Aorta (tissue), 5 donors: ENCODE data around the gene DUSP19. TPM values are rescaled to one million over a fixed set of nuclear protein-coding genes. Genes with fewer than 3 reads are reported as not detected.

Experiments
- ATAC-seq: fragments of 200-7000 bp; cut with Tn5 transposase; one replicate; pipeline ENCODE4 v1.9.1; 2022; ENCODE audit warnings: moderate library complexity; ENCODE audit not compliant: low FRiP score
- DNase-seq, 2 donors: peaks; one replicate each; pipeline ENCODE4 v3.0.0-alpha.2; 2020
- H3K27ac ChIP-seq, 2 donors: one replicate each; pipeline ENCODE4 v1.5.1; 2013; ENCODE audit warnings: low read length in 2 of 2, mild to moderate bottlenecking in 2 of 2, moderate library complexity in 2 of 2, control low read depth in 1 of 2, inconsistent platforms in 1 of 2, low read depth in 1 of 2
- H3K27me3 ChIP-seq, 2 donors: one replicate each; pipeline ENCODE4 v1.6.1; 2013; ENCODE audit warnings: control low read depth in 1 of 2, low read length in 1 of 2, mild to moderate bottlenecking in 1 of 2, moderate library complexity in 1 of 2; ENCODE audit not compliant: insufficient read depth in 2 of 2, control insufficient read depth in 1 of 2
- H3K36me3 ChIP-seq, 2 donors: one replicate each; pipeline ENCODE4 v1.6.1; 2013; ENCODE audit warnings: control low read depth in 1 of 2, low read length in 1 of 2, mild to moderate bottlenecking in 1 of 2; ENCODE audit not compliant: insufficient read depth in 2 of 2, control insufficient read depth in 1 of 2
- H3K4me1 ChIP-seq, 2 donors: one replicate each; pipeline ENCODE4 v1.6.1; 2013; ENCODE audit warnings: low read length in 2 of 2, control low read depth in 1 of 2, mild to moderate bottlenecking in 1 of 2, moderate library complexity in 1 of 2; ENCODE audit not compliant: insufficient read depth in 2 of 2, control insufficient read depth in 1 of 2
- H3K4me3 ChIP-seq, 2 donors: one replicate each; pipeline ENCODE4 v1.5.1; 2013; ENCODE audit warnings: low read length in 2 of 2, control low read depth in 1 of 2, mild to moderate bottlenecking in 1 of 2
- H3K9me3 ChIP-seq: one replicate; pipeline ENCODE4 v1.6.1; 2013; ENCODE audit warnings: mild to moderate bottlenecking, low read length; ENCODE audit not compliant: control insufficient read depth
- WGBS, 2 donors: extraction: QIAGEN DNeasy Blood & Tissue Kit; methylation state at CpG; one replicate each; pipeline ENCODE4 v1.1.7; 2013; 5-methylcytosine and 5-hydroxymethylcytosine counted together
- intact Hi-C, 2 donors: fragments of 100-400 bp; cut with DNase I; formaldehyde crosslinking; loops; one replicate each; pipeline versions ENCODE4 v1.14.2 to v1.15.0; 2022
- polyA plus RNA-seq, 2 donors: library from polyadenylated mRNA; stranded (reverse); fragments of 200-250 nt; gene quantifications; one replicate each; pipeline ENCODE4 v1.2.3, GENCODE V29; 2013
- total RNA-seq, 2 donors: library from RNA; stranded (reverse); fragmentation: NEBNext Ultra II Directional; extraction: Animal tissue kit (Norgen Biotek cat#: 25700); gene quantifications; one replicate each; pipeline ENCODE4 v1.2.1, GENCODE V29; 2021
- donor health status: healthy with polysubstance abuse.
- donor health status: Bipolar disorder and iron deficiency.
- donor health status: DM: no; HTN: no; CAD: no.
- donor health status: DM: no; HTN: no; CAD: no.
- donor health status: DM: yes; HTN: yes; CAD: no.

The DUSP19 gene
- total and polyA plus RNA-seq, 4 donors, result 3.4 to 8.1 (median 5.3) TPM

DNA sequence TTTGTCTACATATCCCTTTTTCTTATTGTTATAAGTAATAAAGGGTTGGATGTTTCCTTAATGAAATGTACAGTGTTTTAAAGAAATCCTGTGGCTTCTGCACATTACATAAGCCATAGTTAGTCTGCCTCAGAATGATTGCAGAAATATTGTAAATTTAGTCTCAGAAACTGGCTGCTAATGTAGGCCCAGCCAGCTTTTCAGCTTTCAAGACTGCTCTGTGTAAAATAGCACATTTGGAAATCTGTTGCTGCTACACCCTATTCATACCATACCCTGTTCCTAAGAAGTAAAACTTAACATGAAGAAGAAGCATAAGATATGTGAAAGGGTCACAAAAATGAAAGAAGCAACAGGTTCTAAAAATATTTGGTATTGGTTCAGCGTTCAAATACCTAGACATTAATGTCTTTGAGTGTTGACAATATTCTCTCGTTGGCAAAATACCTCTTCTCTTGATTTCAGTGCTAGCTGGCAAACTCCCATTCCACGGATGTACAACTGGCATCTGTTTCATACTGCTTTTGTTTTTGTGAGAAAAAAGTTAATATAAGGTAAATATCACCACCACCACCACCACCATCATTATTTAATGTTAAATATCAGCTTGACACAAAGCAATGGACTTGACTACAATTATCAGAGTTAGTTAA is 21.1 kb upstream of the DUSP19 start:
- Histone ChIP-seq H3K4me1 (peaks cover 0 to 1% of the 10 kb centered on the region in 2 donors), H3K27ac (peak overlapping the region in 1 of 2 donors; percentile 28)
- intact Hi-C loops, result no loop called here

GRCh38 chr2:183059561-183059960 is 19.0 kb upstream of the DUSP19 start:
- H3K4me3 ChIP-seq, result no peak overlapping the region
- H3K9me3 ChIP-seq, result no peaks in the 10 kb centered on the region
- H3K36me3 ChIP-seq, result no peaks in the 10 kb centered on the region
- peaks cover 0 to 1% of the 10 kb centered on the region in 2 donors for H3K4me1 ChIP-seq
- intact Hi-C loops, result no loop called here
- 0 to 11% methylated on average over 1 of the region's 1 CpG for WGBS, 2 donors
- no peak for ATAC-seq
- no peak for DNase-seq
- no peaks in the 10 kb centered on the region for H3K27me3 ChIP-seq
- no peak overlapping the region for H3K27ac ChIP-seq

More for the DNA sequence above, 21.1 kb upstream of the DUSP19 start:
- no peak overlapping the region for H3K4me3 ChIP-seq
- 9 to 10% methylated on average over 3 of the region's 3 CpGs for WGBS, 2 donors
- no peaks in the 10 kb centered on the region for H3K27me3 ChIP-seq
- DNase-seq, result no peak
- no peaks in the 10 kb centered on the region for H3K9me3 ChIP-seq
- H3K36me3 ChIP-seq, result no peaks in the 10 kb centered on the region
- no peak for ATAC-seq

DNA sequence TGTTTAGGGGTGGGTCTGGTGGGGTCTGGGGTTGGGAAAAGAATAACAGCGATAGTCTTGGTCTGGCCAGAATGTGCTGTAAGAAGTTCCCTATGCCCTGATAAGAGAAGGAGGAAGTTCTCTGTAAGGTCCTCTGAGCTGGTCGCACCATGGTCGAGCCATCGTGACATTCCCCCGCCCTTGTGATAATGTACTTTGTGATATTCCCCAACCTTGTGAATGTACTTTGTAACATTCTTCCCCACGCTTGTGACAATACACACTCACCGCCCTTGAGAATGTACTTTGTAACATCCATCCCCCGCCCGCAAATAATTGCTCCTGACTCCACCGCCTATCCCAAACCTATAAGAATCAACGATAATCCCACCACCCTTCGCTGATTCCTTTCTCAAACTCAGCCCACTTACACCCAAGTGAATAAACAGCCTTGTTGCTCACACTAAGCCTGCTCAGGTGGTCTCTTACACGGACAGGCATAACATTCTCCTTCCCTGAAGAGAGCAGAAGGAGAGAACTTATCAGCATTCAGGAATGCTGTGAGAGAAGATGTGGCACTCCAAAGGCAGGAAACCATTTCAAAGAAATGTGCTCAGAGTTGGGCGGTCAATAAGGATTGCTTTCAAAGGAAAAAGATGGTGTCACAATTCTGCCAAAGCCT is 17.8 kb upstream of the DUSP19 start:
- Histone ChIP-seq H3K27ac (no peak overlapping the region), H3K36me3 (no peaks in the 10 kb centered on the region), H3K4me3 (no peak overlapping the region), H3K27me3 (no peaks in the 10 kb centered on the region), H3K9me3 (no peaks in the 10 kb centered on the region), H3K4me1 (peaks cover 0 to 1% of the 10 kb centered on the region in 2 donors)
- intact Hi-C loops, result no loop called here
- ATAC-seq, result no peak
- WGBS, 2 donors, result 95% methylated on average over 14 of the region's 14 CpGs
- no peak for DNase-seq

GRCh38 chr2:183063083-183063482 is 15.5 kb upstream of the DUSP19 start:
- Histone ChIP-seq H3K27ac (no peak overlapping the region), H3K4me1 (peaks cover 0 to 1% of the 10 kb centered on the region in 2 donors), H3K36me3 (no peaks in the 10 kb centered on the region), H3K9me3 (no peaks in the 10 kb centered on the region), H3K4me3 (no peak overlapping the region), H3K27me3 (no peaks in the 10 kb centered on the region)
- intact Hi-C loops, result no loop called here
- ATAC-seq (no peak), DNase-seq (no peak)
- 9 to 17% methylated on average over 2 of the region's 2 CpGs for WGBS, 2 donors

DNA sequence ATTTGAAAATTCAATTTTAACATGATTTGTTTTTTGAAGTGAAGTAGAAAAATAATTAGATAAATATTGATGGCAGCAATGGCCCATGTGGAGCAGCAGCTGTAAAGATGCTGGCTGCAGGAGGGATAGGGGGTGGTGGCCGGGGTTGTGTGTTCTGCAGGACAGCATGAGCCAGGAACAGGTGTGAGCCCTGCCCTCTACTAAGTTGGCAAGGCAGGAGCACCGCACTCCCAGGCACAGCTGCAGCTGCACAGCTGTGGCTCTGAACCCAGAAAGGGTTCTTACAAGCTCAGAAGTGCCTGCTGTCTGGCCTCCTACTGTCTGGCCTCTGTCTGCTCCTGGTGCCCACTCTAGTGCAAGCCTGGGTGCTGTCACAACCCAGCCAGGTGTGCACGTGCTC is 10.0 kb upstream of the DUSP19 start:
- 82 to 92% methylated on average over 3 of the region's 3 CpGs for WGBS, 2 donors
- ATAC-seq (no peak), DNase-seq (no peak)
- Histone ChIP-seq H3K4me1 (no peaks in the 10 kb centered on the region), H3K27me3 (no peaks in the 10 kb centered on the region), H3K36me3 (no peaks in the 10 kb centered on the region), H3K4me3 (no peak overlapping the region), H3K9me3 (no peaks in the 10 kb centered on the region), H3K27ac (no peak overlapping the region)
- intact Hi-C loops, result no loop called here

DNA sequence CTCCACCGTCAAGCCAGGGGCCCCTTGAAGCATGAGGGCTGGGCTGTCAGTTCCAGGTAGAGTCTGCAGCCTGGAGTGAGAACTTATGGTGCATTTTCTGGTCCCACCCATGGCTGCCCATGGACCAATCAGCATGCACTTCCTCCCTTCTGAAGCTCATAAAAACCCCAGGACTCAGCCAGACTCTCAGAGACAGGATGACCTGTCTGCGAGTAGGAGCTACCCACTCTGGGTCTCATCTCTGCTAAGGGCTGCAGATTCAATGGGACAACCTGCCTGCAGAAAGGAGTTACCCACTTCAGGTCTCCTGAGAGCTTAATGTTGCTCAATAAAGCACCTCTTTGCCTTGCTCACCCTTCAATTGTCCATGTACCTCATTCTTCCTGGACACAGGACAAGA is 9.4 kb upstream of the DUSP19 start:
- no peak for DNase-seq

DNA sequence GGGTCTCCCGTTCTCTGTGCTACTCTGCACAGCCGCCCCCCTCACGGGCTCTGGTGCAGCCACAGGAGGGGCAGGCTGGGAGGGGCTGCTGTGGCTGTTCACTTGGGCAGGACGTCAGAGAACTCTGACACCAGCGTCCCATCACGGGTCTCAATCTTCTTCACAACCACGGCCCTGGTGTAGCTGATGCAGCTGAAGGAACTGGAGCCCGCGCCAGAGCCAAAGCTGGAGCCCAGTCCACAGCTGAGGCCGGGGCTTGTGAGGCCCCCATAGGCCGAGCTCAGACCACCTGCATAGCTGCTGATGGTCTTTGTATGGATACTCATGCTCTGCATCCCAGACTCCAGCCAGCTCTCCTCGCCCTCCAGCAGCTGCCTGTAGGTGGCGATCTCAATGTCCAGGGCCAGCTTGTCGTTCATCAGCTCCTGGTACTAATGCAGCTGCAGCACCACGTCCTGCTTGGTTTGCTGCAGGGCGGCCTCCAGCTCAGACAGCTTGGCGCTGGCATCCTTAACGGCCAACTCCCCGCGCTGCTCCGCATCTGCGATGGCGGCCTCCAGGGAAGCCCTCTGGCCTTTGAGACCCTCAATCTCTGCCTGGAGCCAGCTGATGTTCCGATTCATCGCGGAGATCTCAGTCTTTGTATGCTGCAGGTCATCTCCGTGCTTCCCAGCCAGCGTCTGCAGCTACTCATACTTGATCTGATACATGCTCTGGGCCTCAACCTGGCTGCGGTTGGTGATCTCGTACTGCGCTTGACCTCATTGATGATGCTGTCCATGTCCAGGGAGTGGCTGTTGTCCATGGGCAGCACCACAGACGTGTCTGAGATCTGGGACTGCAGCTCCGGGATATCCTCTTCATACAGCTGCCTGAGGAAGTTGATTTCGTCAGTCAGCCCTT is 7.4 kb upstream of the DUSP19 start:
- no peaks in the 10 kb centered on the region for H3K36me3 ChIP-seq
- H3K27me3 ChIP-seq, result no peaks in the 10 kb centered on the region
- H3K4me1 ChIP-seq, result no peaks in the 10 kb centered on the region
- intact Hi-C loops, result no loop called here
- WGBS, 2 donors, result 63 to 68% methylated on average over 34 of the region's 34 CpGs
- no peaks in the 10 kb centered on the region for H3K9me3 ChIP-seq
- ATAC-seq, result peak; percentile 55
- DNase-seq, result peak in 1 of 2 donors; percentile 72
- H3K4me3 ChIP-seq, result no peak overlapping the region
- no peak overlapping the region for H3K27ac ChIP-seq

More for the DNA sequence above, 9.4 kb upstream of the DUSP19 start:
- H3K27me3 ChIP-seq, result no peaks in the 10 kb centered on the region
- no peak overlapping the region for H3K4me3 ChIP-seq
- intact Hi-C loops, result no loop called here
- H3K36me3 ChIP-seq, result no peaks in the 10 kb centered on the region
- no peak for ATAC-seq
- WGBS, 2 donors, result 92 to 93% methylated on average over 2 of the region's 2 CpGs
- H3K27ac ChIP-seq, result no peak overlapping the region
- H3K4me1 ChIP-seq, result no peaks in the 10 kb centered on the region
- H3K9me3 ChIP-seq, result no peaks in the 10 kb centered on the region

GRCh38 chr2:183072177-183072576 is 6.4 kb upstream of the DUSP19 start:
- no peaks in the 10 kb centered on the region for H3K9me3 ChIP-seq
- no peaks in the 10 kb centered on the region for H3K27me3 ChIP-seq
- no peak for ATAC-seq
- no peak overlapping the region for H3K27ac ChIP-seq
- H3K36me3 ChIP-seq, result no peaks in the 10 kb centered on the region
- 89 to 97% methylated on average over 7 of the region's 7 CpGs for WGBS, 2 donors
- intact Hi-C loops, result no loop called here
- no peaks in the 10 kb centered on the region for H3K4me1 ChIP-seq
- no peak overlapping the region for H3K4me3 ChIP-seq
- no peak for DNase-seq
